Gastrocnemius medialis (tissue), 4 donors: Measurements from ENCODE around the gene UQCR11.

Experiments used
- CTCF ChIP-seq, 5 experiments: fragments of 450-650 bp in 3 of 5; fragments of 200-600 bp in 2 of 5; sonication (generic) in 2 of 5; IDR thresholded peaks in 4 of 5; conservative IDR thresholded peaks in 1 of 5; 1 replicate in 4 of 5; 2 replicates in 1 of 5; pipeline ENCODE4 v1.5.1; 2016 to 2019; ENCODE audit warnings: antibody characterized with exemption in 5 of 5, mild to moderate bottlenecking in 3 of 5, moderate library complexity in 3 of 5
- POLR2A ChIP-seq, 2 donors: fragments of 450-650 bp; IDR thresholded peaks; one replicate each; pipeline ENCODE4 v1.6.1; 2017; ENCODE audit warnings: antibody characterized with exemption in 2 of 2, mild to moderate bottlenecking in 2 of 2, moderate library complexity in 2 of 2

GRCh38 chr19:1647501-1648458, 42.5 kb upstream of the UQCR11 start:
- TF ChIP-seq CTCF (IDR thresholded peaks at IDR 0.05 in 4 of 5, conservative IDR thresholded peaks at IDR 0.05 in 1 of 5) (no peak), POLR2A (IDR thresholded peaks at IDR 0.05) (no peak)
